ENCODE data around the gene SLC47A2.

Gene SLC47A2

GRCh38 chr17:19744922-19745757, 28.8 kb upstream of the SLC47A2 start:
- Histone ChIP-seq H3K4me1 (ENCODE audit: control insufficient read depth, insufficient read depth, low read length) (peaks cover 13% of the 10 kb centered on the region), H3K27ac (ENCODE audit: low read depth, low read length) (no peak overlapping the region), H3K36me3 (ENCODE audit: control insufficient read depth, insufficient read depth, low read length) (no peaks in the 10 kb centered on the region), H3K4me3 (ENCODE audit: low read depth, low read length) (peak overlapping the region; percentile 58; the same call in 1 of the 2 replicates), H3K9ac (ENCODE audit: low read length) (no peak overlapping the region), H3K27me3 (ENCODE audit: control insufficient read depth, insufficient read depth, low read length) (peaks cover 5% of the 10 kb centered on the region), H3K9me3 (ENCODE audit: control insufficient read depth, insufficient read depth, low read depth, low read length) (no peaks in the 10 kb centered on the region)

GRCh38 chr17:19744492-19744891, 28.1 kb upstream of the SLC47A2 start:
- H3K27ac ChIP-seq (ENCODE audit: low read depth, low read length): no peak overlapping the region
- H3K9ac ChIP-seq (ENCODE audit: low read length): no peak overlapping the region
- H3K27me3 ChIP-seq (ENCODE audit: control insufficient read depth, insufficient read depth, low read length): peaks cover 5% of the 10 kb centered on the region
- no peaks in the 10 kb centered on the region for H3K36me3 ChIP-seq (ENCODE audit: control insufficient read depth, insufficient read depth, low read length)
- H3K4me1 ChIP-seq (ENCODE audit: control insufficient read depth, insufficient read depth, low read length): peaks cover 13% of the 10 kb centered on the region
- peak overlapping the region; percentile 58 for H3K4me3 ChIP-seq (ENCODE audit: low read depth, low read length)
- H3K9me3 ChIP-seq (ENCODE audit: control insufficient read depth, insufficient read depth, low read depth, low read length): no peaks in the 10 kb centered on the region

GRCh38 chr17:19743101-19744100, 27.0 kb upstream of the SLC47A2 start:
- H3K9ac ChIP-seq (ENCODE audit: low read length): no peak overlapping the region
- H3K27ac ChIP-seq (ENCODE audit: low read depth, low read length): no peak overlapping the region

GRCh38 chr17:19742495-19742894, 26.1 kb upstream of the SLC47A2 start:
- no peaks in the 10 kb centered on the region for H3K36me3 ChIP-seq (ENCODE audit: control insufficient read depth, insufficient read depth, low read length)
- no peak overlapping the region for H3K27ac ChIP-seq (ENCODE audit: low read depth, low read length)
- H3K27me3 ChIP-seq (ENCODE audit: control insufficient read depth, insufficient read depth, low read length): peaks cover 5% of the 10 kb centered on the region
- H3K4me3 ChIP-seq (ENCODE audit: low read depth, low read length): no peak overlapping the region
- H3K4me1 ChIP-seq (ENCODE audit: control insufficient read depth, insufficient read depth, low read length): 0 out of 2 replicates have a peak, but pooled peaks cover 5% of the 10 kb centered on the region
- no peaks in the 10 kb centered on the region for H3K9me3 ChIP-seq (ENCODE audit: control insufficient read depth, insufficient read depth, low read depth, low read length)
- H3K9ac ChIP-seq (ENCODE audit: low read length): no peak overlapping the region

More at GRCh38 chr17:19743101-19744100, 27.0 kb upstream of the SLC47A2 start:
- H3K4me1 ChIP-seq (ENCODE audit: control insufficient read depth, insufficient read depth, low read length): peaks cover 12% of the 10 kb centered on the region; the same call in 1 of the 2 replicates
- H3K9me3 ChIP-seq (ENCODE audit: control insufficient read depth, insufficient read depth, low read depth, low read length): no peaks in the 10 kb centered on the region
- peaks cover 5% of the 10 kb centered on the region for H3K27me3 ChIP-seq (ENCODE audit: control insufficient read depth, insufficient read depth, low read length)
- no peak overlapping the region for H3K4me3 ChIP-seq (ENCODE audit: low read depth, low read length)
- no peaks in the 10 kb centered on the region for H3K36me3 ChIP-seq (ENCODE audit: control insufficient read depth, insufficient read depth, low read length)

GRCh38 chr17:19741832-19742457, 25.6 kb upstream of the SLC47A2 start:
- H3K27ac ChIP-seq (ENCODE audit: low read depth, low read length): no peak overlapping the region
- no peak overlapping the region for H3K4me3 ChIP-seq (ENCODE audit: low read depth, low read length)
- H3K4me1 ChIP-seq (ENCODE audit: control insufficient read depth, insufficient read depth, low read length): 0 out of 2 replicates have a peak, but pooled peaks cover 5% of the 10 kb centered on the region
- H3K27me3 ChIP-seq (ENCODE audit: control insufficient read depth, insufficient read depth, low read length): peaks cover 5% of the 10 kb centered on the region; the same call in 1 of the 2 replicates
- no peaks in the 10 kb centered on the region for H3K9me3 ChIP-seq (ENCODE audit: control insufficient read depth, insufficient read depth, low read depth, low read length)
- no peak overlapping the region for H3K9ac ChIP-seq (ENCODE audit: low read length)
- no peaks in the 10 kb centered on the region for H3K36me3 ChIP-seq (ENCODE audit: control insufficient read depth, insufficient read depth, low read length)

GRCh38 chr17:19740933-19741332, 24.5 kb upstream of the SLC47A2 start:
- Histone ChIP-seq H3K27me3 (ENCODE audit: control insufficient read depth, insufficient read depth, low read length) (peaks cover 5% of the 10 kb centered on the region; the same call in 1 of the 2 replicates), H3K4me1 (ENCODE audit: control insufficient read depth, insufficient read depth, low read length) (0 out of 2 replicates have a peak, but pooled peaks cover 5% of the 10 kb centered on the region), H3K36me3 (ENCODE audit: control insufficient read depth, insufficient read depth, low read length) (no peaks in the 10 kb centered on the region), H3K27ac (ENCODE audit: low read depth, low read length) (no peak overlapping the region), H3K9ac (ENCODE audit: low read length) (no peak overlapping the region), H3K4me3 (ENCODE audit: low read depth, low read length) (no peak overlapping the region), H3K9me3 (ENCODE audit: control insufficient read depth, insufficient read depth, low read depth, low read length) (no peaks in the 10 kb centered on the region)

- no peak overlapping the region for H3K4me3 ChIP-seq (ENCODE audit: low read depth, low read length)
- H3K27ac ChIP-seq (ENCODE audit: low read depth, low read length): no peak overlapping the region
- H3K9ac ChIP-seq (ENCODE audit: low read length): no peak overlapping the region
- no peaks in the 10 kb centered on the region for H3K36me3 ChIP-seq (ENCODE audit: control insufficient read depth, insufficient read depth, low read length)
- no peaks in the 10 kb centered on the region for H3K9me3 ChIP-seq (ENCODE audit: control insufficient read depth, insufficient read depth, low read depth, low read length)
- H3K4me1 ChIP-seq (ENCODE audit: control insufficient read depth, insufficient read depth, low read length): no peaks in the 10 kb centered on the region
- no peaks in the 10 kb centered on the region for H3K27me3 ChIP-seq (ENCODE audit: control insufficient read depth, insufficient read depth, low read length)
These were observed 23.1 kb upstream of the SLC47A2 start for GRCh38 chr17:19739241-19740201.

- Histone ChIP-seq H3K27me3 (ENCODE audit: control insufficient read depth, insufficient read depth, low read length) (no peaks in the 10 kb centered on the region), H3K36me3 (ENCODE audit: control insufficient read depth, insufficient read depth, low read length) (no peaks in the 10 kb centered on the region), H3K9me3 (ENCODE audit: control insufficient read depth, insufficient read depth, low read depth, low read length) (no peaks in the 10 kb centered on the region), H3K4me1 (ENCODE audit: control insufficient read depth, insufficient read depth, low read length) (no peaks in the 10 kb centered on the region), H3K4me3 (ENCODE audit: low read depth, low read length) (no peak overlapping the region), H3K27ac (ENCODE audit: low read depth, low read length) (no peak overlapping the region), H3K9ac (ENCODE audit: low read length) (no peak overlapping the region)
These were observed 22.4 kb upstream of the SLC47A2 start for GRCh38 chr17:19738757-19739156.

- H3K9me3 ChIP-seq (ENCODE audit: control insufficient read depth, insufficient read depth, low read depth, low read length): no peaks in the 10 kb centered on the region
- H3K27ac ChIP-seq (ENCODE audit: low read depth, low read length): no peak overlapping the region
- H3K36me3 ChIP-seq (ENCODE audit: control insufficient read depth, insufficient read depth, low read length): no peaks in the 10 kb centered on the region
- H3K4me3 ChIP-seq (ENCODE audit: low read depth, low read length): no peak overlapping the region
- H3K9ac ChIP-seq (ENCODE audit: low read length): no peak overlapping the region
- H3K27me3 ChIP-seq (ENCODE audit: control insufficient read depth, insufficient read depth, low read length): no peaks in the 10 kb centered on the region
- H3K4me1 ChIP-seq (ENCODE audit: control insufficient read depth, insufficient read depth, low read length): no peaks in the 10 kb centered on the region
These were observed 21.7 kb upstream of the SLC47A2 start for GRCh38 chr17:19738073-19738449.

All from HUES6 (cell line).